Renal pelvis (tissue), 4 donors: ENCODE data around the gene GOLGA1. TPM values are rescaled to one million over a fixed set of nuclear protein-coding genes. Genes with fewer than 3 reads are reported as not detected.
"Not testable (repeated sequence)": the region's sequence is repeated elsewhere in the genome, so short reads cannot be mapped to it uniquely, and the experiment has no call there.

Source experiments
- DNase-seq: peaks from one replicate; pipeline ENCODE4 v3.0.0-alpha.2; 2013
- polyA plus RNA-seq, 3 donors: library from polyadenylated mRNA; unstranded; fragments of 120-200 nt; gene quantifications; one replicate each; pipeline ENCODE4 v1.2.1, GENCODE V29; 2013; ENCODE audit not compliant: insufficient read length in 3 of 3

Gene GOLGA1
- polyA plus RNA-seq, 3 donors: 15.3 to 21.9 (median 16.5) TPM

DNA sequence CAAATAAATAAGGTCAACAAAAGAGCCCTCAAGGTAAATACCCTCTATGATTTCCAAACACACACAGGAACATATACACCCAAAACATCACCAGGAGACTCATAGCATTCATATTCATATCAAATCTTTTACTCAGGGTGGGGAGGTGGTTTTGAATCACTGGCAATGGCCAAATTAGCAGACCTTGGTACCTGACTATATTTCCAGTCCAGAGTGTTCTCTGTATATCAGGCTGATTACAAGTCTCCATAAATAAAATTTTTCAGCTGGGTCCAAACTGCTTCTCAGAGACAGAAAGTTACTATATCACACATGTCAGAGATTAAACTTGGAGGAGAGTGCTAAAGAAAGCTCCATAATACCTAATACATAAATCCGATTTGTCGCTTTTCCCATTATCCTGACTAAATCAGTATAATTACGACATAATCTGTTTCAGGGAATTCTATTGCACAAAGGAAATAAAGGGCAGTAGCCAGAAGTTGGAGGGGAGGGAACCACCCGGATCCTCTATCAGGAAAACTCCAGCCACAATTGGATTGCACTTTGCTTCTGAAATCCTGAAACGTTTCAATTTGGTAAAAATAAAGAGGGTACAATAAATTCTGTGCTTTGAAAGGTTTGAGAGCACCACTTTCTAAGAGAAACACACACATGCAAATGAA lies 7.0 kb upstream of the GOLGA1 start:
- DNase-seq: no peak

GRCh38 chr9:124946167-124946566 lies 5.3 kb upstream of the GOLGA1 start:
- no peak for DNase-seq

DNA sequence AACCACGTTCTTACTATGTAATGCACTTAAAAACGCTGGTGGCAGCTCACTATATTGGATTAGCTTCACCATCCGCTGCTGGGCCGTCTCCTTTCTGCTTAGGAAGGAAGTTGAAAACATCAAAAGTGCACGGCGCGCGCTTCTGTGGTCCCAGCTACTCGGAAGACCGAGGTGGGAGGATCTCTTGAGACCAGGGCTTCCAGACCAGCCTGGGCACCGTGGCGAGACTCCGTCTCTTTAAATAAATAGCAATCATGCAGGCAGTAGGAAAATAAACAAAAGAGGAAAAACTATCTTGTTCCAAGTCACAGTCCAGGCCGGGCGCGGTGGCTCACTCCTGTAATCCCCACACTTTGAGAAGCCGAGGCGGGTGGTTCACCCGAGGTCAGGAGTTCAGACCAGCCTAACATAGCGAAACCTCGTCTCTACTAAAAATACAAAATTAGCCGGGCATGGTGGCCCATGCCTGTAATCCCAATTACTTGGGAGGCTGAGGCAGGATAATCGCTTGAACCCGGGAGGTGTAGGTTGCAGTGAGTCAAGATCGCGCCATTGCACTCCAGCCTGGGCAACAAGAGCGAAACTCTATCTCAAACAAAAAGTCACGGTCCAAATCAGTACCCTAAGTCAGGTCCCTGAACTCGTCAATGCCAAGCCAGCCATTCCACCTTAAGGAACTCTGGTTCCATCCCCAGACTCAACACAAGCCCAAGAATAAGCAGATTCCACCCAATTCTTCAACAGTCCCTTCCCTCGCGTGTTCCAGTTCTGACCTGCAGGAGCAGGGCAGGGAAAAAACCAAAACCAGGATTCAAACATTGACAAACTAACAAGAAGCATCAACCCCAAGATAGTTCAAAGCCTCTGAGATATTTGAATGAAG lies 1.0 kb upstream of the GOLGA1 start:
- peak; percentile 4 for DNase-seq

DNA sequence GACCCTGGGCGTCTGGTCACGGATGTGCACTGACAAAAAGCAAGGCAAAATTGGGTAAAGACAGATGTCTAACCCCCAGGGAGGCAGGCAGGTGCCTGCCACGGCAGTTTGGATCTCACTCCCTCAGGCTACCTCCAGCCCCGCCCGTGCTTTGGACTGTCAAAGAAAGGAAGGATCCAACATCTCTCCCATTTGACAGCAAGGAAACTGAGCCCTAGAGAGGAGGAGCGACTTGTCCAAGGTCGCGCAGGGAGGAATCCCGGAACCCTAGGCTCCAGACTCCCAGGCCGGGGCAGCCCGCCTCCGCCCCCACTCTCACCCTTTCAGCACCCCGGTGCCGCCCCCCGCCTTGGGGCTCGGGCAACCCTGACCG lies 376 bp downstream of the GOLGA1 start:
- no peak for DNase-seq

- no peak for DNase-seq
Measured at GRCh38 chr9:124939944-124940343, 939 bp downstream of the GOLGA1 start.

DNA sequence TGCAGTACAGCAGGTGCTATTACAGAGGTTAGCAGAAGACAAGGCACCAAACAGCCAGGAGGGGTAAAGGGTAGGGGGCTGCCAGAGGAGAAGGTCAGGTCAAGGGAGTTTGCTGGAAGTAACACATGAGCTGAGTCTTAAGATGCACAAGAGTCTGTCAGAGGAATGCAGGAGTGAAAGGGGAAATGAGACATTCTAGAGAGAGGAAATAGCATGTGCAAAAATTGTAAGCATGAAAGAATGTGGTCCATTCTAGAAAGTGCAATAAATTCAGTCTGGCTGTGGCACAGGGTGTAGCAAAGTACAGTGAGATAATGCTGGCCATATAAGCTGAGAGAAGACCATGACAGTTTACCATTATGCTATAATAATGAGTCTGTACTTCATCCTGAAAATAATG lies 6.6 kb downstream of the GOLGA1 start:
- no peak for DNase-seq

GRCh38 chr9:124932333-124932732 lies 8.6 kb downstream of the GOLGA1 start:
- DNase-seq: no peak

DNA sequence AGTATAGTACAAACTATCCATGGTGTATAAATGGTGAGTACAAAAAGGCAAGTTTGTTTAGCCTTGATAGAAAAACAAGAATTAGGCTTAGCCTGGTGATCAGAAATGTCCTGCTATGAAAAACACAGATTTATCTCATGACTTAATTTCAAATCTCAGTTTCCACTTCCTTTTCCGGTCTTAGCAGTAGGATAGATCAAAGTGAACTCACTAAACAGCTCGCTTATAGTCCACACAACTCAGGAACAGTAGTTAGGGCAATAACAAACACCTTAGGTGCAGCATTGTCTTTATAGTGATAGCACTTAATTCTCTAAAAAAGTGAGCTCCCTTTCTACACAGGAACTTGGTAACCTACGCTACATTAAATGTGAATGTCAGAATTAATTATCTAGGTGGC lies 11.4 kb downstream of the GOLGA1 start:
- DNase-seq: no peak

DNA sequence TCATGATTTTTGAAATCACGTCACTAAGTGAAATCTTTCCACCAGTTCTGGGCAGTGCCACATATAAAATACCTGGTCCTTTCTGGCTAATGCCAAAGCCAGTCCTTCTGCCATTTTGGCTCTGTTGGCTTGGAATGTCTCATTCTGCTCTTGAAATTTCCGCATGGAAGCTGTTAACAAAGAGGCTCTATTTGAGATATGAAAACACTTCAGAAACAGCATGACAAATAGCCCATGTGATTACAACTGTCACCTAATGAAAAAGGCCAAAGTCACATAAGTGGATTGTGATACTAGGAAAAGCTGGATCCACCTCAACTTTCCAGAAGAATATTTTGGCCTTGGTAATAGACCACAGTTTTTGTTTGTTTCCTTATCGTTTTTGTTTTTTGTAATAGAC lies 12.8 kb downstream of the GOLGA1 start:
- DNase-seq: no peak

DNA sequence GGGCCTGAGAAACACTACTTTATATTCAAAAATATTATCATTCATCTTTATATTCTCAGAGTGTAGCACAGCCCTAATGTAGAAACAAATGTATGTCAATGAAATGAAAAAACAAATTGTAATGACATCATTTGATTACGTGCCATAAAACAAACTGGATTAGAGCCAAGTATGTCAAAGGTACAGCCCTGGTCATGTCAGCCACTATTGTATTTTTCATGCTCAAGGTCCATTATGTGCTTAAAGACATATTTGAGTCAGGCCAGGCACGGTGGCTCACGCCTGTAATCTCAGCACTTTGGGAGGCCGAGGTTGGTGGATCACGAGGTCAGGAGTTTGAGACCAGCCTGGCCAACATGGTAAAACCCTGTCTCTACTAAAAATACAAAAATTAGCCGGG lies 20.5 kb downstream of the GOLGA1 start:
- not testable (repeated sequence) for DNase-seq

GRCh38 chr9:124914753-124915405 lies 26.0 kb downstream of the GOLGA1 start:
- DNase-seq: no peak

- DNase-seq: no peak
Measured at GRCh38 chr9:124913378-124913777, 27.5 kb downstream of the GOLGA1 start.

GRCh38 chr9:124911766-124912165 lies 29.1 kb downstream of the GOLGA1 start:
- no peak for DNase-seq

GRCh38 chr9:124908098-124908497 lies 32.8 kb downstream of the GOLGA1 start:
- no peak for DNase-seq

GRCh38 chr9:124906966-124907365 lies 33.9 kb downstream of the GOLGA1 start:
- DNase-seq: no peak

DNA sequence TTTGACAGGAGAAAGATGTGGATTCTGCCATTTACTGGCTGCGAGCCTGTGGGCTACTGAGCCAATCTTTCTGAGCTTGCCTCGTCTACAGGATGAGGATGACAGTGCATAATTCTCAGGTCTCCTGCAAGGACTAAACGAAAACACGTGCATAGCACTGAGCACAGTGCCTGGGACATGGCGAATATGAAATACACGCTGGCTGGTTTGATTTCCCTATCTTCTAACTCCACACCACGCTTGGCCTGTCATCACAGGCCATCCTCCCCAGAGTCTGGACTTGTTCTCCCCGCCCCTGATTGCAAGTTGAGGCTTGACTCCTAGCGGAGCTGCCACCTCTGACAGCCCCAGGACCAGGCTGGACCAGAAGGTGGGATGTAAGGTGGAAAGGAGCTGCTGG lies 41.0 kb downstream of the GOLGA1 start:
- DNase-seq: no peak

DNA sequence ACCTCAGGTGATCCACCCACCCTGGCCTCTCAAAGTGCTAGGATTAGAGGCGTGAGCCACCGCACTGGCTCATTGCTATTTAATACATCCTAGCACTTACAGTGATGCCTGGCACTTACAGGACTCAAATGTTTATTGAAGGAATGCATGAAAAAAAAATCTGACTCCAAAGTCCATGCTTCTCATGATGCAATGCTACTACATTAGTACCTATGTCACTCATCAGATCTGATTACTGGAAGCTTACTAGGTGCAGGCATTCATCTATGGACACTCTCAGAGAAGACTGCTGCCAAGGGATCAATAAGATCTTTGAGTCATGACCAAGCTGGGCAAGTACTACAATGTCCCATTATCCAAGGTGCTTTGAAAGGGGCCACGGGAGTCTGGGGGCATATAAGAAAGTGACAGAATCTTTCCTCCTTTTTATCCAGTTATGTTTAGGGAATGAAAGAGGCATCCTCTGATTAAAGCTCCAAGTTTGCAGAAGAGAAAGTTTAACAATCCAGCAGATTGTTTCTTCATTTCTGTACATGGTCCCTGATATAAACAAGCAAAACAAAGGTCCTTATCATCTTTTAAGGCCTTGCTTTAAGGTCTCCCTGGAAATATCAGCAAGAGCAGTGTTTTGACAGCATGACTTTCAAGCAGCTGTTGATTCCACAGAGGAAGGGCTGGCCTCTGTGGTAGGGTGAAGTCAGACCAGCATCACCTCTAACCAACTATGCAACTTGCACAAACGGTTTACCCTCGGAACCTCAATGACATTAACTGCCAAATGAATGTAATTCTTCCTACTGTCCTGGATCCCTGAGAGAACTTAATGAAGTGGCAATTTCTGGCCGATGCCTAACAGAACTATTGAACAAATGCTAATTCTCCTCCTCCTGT lies 43.1 kb downstream of the GOLGA1 start:
- DNase-seq: no peak

DNA sequence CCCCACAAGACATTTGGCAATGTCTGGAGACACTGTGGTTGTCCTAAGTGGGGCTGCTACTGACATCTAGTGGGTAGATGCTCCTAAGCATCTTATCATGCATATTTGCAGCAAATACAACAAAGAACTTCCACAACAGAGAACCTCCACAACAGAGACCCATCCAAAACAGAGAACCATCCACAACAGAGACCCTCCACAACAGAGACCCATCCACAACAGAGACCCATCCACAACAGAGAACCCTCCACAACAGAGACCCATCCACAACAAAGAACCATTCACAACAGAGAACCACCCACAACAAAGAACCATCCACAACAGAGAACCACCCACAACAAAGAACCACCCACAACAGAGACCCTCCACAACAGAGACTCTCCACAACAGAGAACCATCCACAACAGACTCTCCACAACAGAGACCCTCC lies 46.1 kb downstream of the GOLGA1 start:
- DNase-seq: no peak

- no peak for DNase-seq
Measured at GRCh38 chr9:124894035-124894740, 46.7 kb downstream of the GOLGA1 start.

DNA sequence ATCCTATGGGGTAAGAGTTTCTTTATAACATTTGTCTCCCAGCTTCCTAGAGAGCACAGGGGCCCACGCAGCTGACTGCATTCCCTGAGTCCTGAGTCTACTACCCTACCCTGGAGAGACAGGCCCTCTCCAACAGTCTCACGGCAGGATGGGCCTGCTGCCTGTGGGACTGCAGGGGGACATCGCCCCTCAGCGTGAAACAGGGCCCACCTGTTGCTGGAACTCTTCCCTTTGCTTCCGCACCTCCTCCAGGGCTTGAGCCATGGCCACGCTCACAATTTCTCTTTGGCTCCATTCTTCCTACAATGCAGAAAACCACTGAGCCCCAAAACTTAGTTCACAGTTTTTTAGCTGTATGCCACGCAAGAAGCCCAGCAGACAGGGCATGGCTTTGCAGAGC lies 50.7 kb downstream of the GOLGA1 start:
- no peak for DNase-seq

GRCh38 chr9:124889006-124889405 lies 51.9 kb downstream of the GOLGA1 start:
- DNase-seq: no peak
